Activated CD8-positive, alpha-beta T cell treated with anti-CD3 and anti-CD28 coated beads for 36 hours (primary cell): ENCODE results near the gene CD226. TPM values are rescaled to one million over a fixed set of nuclear protein-coding genes. Genes with fewer than 3 reads are reported as not detected.

Source experiments
- ATAC-seq: fragments of 200-7000 bp; cut with Tn5 transposase; one replicate; pipeline ENCODE4 v1.10.0; 2021; ENCODE audit warnings: mild to moderate bottlenecking, moderate library complexity
- CTCF ChIA-PET: fragments of 350-600 bp; sonication (Branson Sonifier 250); formaldehyde crosslinking; loops from one replicate; lab custom pipeline; 2021; ENCODE audit warnings: antibody characterized with exemption; lab: Charles Lee
- POLR2A ChIA-PET: fragments of 350-600 bp; sonication (Branson Sonifier 250); formaldehyde crosslinking; loops from one replicate; lab custom pipeline; 2021; ENCODE audit warnings: antibody characterized with exemption; lab: Charles Lee
- DNase-seq: peaks from one replicate; pipeline ENCODE4 v3.0.0-alpha.2; 2020
- H3K27ac Mint-ChIP-seq: one replicate; pipeline ENCODE4 v1.8.0; 2021; ENCODE audit warnings: mild to moderate bottlenecking, mixed read lengths
- H3K27me3 Mint-ChIP-seq: one replicate; pipeline ENCODE4 v1.8.0; 2021; ENCODE audit warnings: mixed read lengths
- H3K36me3 Mint-ChIP-seq: one replicate; pipeline ENCODE4 v1.8.0; 2021; ENCODE audit warnings: low read depth, mixed read lengths
- H3K4me1 Mint-ChIP-seq: one replicate; pipeline ENCODE4 v1.8.0; 2021; ENCODE audit warnings: low read depth, mixed read lengths
- H3K4me3 Mint-ChIP-seq: one replicate; pipeline ENCODE4 v1.8.0; 2021; ENCODE audit warnings: mild to moderate bottlenecking, moderate library complexity, mixed read lengths
- H3K9me3 Mint-ChIP-seq: one replicate; pipeline ENCODE4 v1.8.0; 2021; ENCODE audit warnings: mixed read lengths
- intact Hi-C: fragments of 100-400 bp; cut with micrococcal nuclease; formaldehyde crosslinking; loops from one replicate; pipeline ENCODE4 v1.10.0; 2022
- total RNA-seq, 2 experiments: library from RNA; stranded (reverse); gene quantifications; one replicate each; pipeline ENCODE4 v1.2.3, GENCODE V29; 2021
- TF ChIP-seq, protein P1 (sequence below): fragments of 200-600 bp; IDR thresholded peaks from one replicate; pipeline ENCODE4 v1.8.0; 2022; ENCODE audit warnings: antibody characterized with exemption, mild to moderate bottlenecking

The CD226 gene
- total RNA-seq, 2 experiments from 2014 or later = 41.5 to 41.7 TPM

DNA sequence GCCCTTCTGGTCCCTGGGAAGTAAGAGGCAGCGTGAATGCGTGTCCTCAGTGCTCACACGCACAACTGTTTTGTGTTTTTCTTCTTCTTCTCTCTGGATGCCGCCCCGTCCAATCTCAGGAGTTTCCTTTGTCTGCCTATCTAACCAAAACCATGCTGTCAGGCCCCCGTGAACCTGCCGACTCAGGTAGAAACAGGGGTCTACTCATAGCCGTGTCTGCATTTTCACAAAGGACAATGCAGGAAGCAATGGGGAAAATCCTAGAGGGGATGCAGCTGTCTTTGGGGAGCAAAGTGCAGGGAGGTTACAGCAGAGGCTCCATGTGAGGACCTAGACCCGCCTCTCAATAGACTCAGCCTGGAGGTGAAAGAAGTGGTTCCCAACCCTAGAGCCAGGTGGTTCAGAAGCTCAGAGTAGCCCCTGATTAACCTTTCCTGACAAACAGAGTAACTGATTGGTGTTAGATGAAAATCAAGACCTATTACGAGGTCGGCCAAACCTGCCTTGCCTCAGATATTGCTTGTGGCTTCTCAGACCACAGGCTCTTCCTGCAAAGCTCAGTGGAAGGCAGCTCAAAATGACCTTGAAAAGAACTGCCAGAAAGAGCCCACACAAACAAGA, 49.3 kb downstream of the CD226 start:
- TF ChIP-seq, protein P1, sequence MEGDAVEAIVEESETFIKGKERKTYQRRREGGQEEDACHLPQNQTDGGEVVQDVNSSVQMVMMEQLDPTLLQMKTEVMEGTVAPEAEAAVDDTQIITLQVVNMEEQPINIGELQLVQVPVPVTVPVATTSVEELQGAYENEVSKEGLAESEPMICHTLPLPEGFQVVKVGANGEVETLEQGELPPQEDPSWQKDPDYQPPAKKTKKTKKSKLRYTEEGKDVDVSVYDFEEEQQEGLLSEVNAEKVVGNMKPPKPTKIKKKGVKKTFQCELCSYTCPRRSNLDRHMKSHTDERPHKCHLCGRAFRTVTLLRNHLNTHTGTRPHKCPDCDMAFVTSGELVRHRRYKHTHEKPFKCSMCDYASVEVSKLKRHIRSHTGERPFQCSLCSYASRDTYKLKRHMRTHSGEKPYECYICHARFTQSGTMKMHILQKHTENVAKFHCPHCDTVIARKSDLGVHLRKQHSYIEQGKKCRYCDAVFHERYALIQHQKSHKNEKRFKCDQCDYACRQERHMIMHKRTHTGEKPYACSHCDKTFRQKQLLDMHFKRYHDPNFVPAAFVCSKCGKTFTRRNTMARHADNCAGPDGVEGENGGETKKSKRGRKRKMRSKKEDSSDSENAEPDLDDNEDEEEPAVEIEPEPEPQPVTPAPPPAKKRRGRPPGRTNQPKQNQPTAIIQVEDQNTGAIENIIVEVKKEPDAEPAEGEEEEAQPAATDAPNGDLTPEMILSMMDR = no peak
- ATAC-seq (peak; percentile 32), DNase-seq (peak; percentile 55)
- Mint-ChIP-seq H3K27ac (peak overlapping the region; percentile 94), H3K27me3 (no peaks in the 10 kb centered on the region), H3K9me3 (peaks cover 6% of the 10 kb centered on the region), H3K4me1 (peaks cover 64% of the 10 kb centered on the region), H3K4me3 (peak overlapping the region; percentile 71), H3K36me3 (peaks cover 56% of the 10 kb centered on the region)
- intact Hi-C loops = no loop called here
- POLR2A ChIA-PET = interaction anchor here (0.8 to 3.4 kb wide), 13 partner anchors 9 to 58 kb away, joined by 3 to 31 read pairs (median 5); no protein-coding TSS in a partner anchor
- CTCF ChIA-PET = interaction anchor here (0.9 to 2.7 kb wide), 7 partner anchors 10 to 58 kb away, joined by 3 to 9 read pairs (median 4); no protein-coding TSS in a partner anchor

DNA sequence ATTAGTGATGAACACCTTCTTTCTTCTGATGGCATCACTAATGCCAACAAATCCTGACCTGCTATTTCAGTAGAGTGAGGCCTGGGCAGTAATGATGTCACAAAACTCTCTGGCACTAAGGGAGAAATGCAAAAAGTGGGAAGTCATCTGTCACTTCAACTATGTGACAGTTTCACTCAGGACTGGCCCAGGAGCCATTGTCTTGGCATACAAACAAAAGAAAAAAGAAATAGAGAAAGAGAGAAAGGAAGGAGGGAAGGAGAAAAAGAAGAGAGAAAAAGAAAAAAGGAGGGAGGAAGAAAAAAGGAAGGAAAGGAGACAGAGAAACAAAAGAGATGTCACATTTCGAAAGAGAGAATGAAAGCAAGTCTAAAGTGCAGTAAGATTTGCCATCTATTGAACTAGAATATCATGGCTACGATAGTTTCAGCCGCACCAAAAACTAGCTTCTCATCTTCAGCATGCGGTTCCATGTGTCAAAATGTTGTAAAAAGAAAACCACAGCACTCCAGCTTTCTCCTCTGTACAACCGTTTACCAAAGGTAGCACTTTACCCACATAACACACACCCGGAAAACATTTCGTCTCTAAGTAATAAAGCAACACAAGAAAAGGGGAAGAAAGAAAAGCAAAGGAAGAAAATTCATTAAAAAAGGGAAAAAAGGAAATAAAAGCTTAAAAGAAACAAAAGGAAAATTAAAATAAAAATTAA, 50.1 kb downstream of the CD226 start:
- DNase-seq = peak; percentile 68
- Mint-ChIP-seq H3K36me3 (peaks cover 60% of the 10 kb centered on the region), H3K27ac (peak overlapping the region; percentile 94), H3K4me3 (peak overlapping the region; percentile 71), H3K27me3 (no peaks in the 10 kb centered on the region), H3K9me3 (peaks cover 6% of the 10 kb centered on the region), H3K4me1 (peaks cover 64% of the 10 kb centered on the region)
- peak; percentile 44 for ATAC-seq
- intact Hi-C loops = loop anchor here (2.0 kb wide), 1 partner anchor 37 kb away; no protein-coding TSS in a partner anchor
- POLR2A ChIA-PET = interaction anchor here (0.8 to 3.4 kb wide), 11 partner anchors 9 to 59 kb away, joined by 3 to 31 read pairs (median 6); no protein-coding TSS in a partner anchor
- CTCF ChIA-PET = interaction anchor here (1.2 to 2.1 kb wide), 3 partner anchors 12 to 47 kb away, joined by 3 to 9 read pairs (median 6); no protein-coding TSS in a partner anchor
- TF ChIP-seq, protein P1 = no peak

DNA sequence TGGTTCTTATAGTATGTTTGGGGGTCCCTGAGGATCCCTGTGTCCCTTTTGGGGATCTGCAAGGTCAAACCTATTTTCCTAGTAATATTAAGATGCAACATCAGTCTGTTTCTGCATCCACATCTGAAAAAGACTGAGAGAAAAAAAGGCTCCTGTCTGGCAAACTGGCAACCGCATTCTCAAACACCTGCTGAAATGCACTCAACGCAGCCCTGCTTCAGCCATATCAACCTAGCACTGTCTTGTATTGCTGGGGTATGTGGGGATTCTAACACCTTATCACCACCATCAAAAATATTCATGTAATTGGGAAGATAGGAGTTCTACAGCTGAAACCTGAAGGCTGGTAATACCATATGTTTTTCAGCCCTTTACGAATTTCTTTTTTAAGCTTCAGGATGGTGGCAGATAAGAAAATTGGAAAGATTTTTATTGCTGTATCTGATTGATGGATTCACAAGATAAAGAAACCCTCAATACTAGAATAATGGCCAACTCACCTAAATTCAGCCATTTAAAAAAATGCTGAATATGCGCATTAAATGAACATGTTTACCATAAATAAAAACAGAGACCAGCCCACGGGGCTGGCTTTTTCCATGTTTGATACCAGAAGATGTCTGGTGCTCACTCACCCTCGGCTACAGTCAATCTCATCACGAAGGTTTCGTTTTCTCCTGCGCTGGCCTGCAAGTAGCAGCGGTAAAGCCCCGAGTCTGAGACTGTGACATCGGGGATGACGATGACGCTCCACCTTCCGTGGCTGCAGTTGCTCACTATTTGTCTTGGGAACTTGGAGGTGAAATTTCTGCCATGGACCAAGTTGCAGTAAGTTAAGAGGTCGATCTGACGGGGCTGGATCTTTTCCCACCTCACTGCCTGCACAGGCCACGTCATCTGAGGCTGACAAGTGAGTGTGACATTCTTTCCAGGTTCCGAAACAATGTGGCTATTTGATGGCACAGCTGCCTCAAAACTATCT, 52.3 kb downstream of the CD226 start:
- ChIA-PET CTCF (no interaction called here), POLR2A (interaction anchor here (0.6 to 1.5 kb wide), 3 partner anchors 10 to 49 kb away, joined by 3 to 6 read pairs (median 5); no protein-coding TSS in a partner anchor)
- H3K9me3 Mint-ChIP-seq = peaks cover 14% of the 10 kb centered on the region
- peak overlapping the region; percentile 94 for H3K27ac Mint-ChIP-seq
- ATAC-seq (peak; percentile 13), DNase-seq (peak; percentile 60)
- no peaks in the 10 kb centered on the region for H3K27me3 Mint-ChIP-seq
- H3K4me1 Mint-ChIP-seq = peaks cover 73% of the 10 kb centered on the region
- TF ChIP-seq, protein P1 = no peak
- H3K4me3 Mint-ChIP-seq = peak overlapping the region; percentile 45
- H3K36me3 Mint-ChIP-seq = peaks cover 64% of the 10 kb centered on the region
- intact Hi-C loops = loop anchor here (2.0 kb wide), 1 partner anchor 39 kb away; no protein-coding TSS in a partner anchor

DNA sequence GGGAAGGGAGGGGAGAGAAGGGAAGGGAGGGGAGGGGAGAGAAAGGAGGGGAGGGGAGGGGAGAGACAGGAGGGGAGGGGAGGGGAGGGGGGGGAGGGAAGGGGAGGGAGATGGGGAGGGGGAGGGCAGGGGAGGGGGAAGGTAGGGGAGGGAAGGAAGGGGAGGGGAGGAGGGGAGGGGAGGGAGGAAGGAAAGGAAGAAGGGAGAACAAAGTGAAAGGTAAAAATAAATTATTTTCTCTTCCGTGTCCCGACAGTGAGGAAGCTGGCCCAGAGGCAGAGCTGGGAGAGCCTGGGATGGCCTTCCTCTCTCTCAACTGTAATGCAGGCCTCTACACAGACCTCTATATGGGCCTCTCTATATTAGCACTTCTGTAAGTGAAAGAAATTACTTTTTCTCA, 53.2 kb downstream of the CD226 start:
- ATAC-seq (no peak), DNase-seq (no peak)
- intact Hi-C loops = no loop called here
- H3K36me3 Mint-ChIP-seq = peaks cover 61% of the 10 kb centered on the region
- no peaks in the 10 kb centered on the region for H3K27me3 Mint-ChIP-seq
- peak overlapping the region; percentile 22 for H3K4me3 Mint-ChIP-seq
- TF ChIP-seq, protein P1 = no peak
- H3K4me1 Mint-ChIP-seq = peaks cover 75% of the 10 kb centered on the region
- POLR2A ChIA-PET = interaction anchor here (1.5 kb wide), 1 partner anchor 9 kb away, joined by 5 read pairs; no protein-coding TSS in a partner anchor
- H3K9me3 Mint-ChIP-seq = peaks cover 7% of the 10 kb centered on the region
- CTCF ChIA-PET = no interaction called here
- peak overlapping the region; percentile 94 for H3K27ac Mint-ChIP-seq
